ENCODE data around the gene TRAPPC3.

Gene TRAPPC3

GRCh38 chr1:36089393-36090121, 59.7 kb downstream of the TRAPPC3 start (continued):
- TF ChIP-seq SCRT1 (tag by site-specific recombination; IDR thresholded peaks at IDR 0.05; ENCODE audit: borderline replicate concordance) (no peak), ZFP3 (tag by site-specific recombination; IDR thresholded peaks at IDR 0.05; ENCODE audit: low read depth) (no peak), ZNF121 (tag by site-specific recombination; IDR thresholded peaks at IDR 0.05) (no peak), BCL11A (tag by site-specific recombination; IDR thresholded peaks at IDR 0.05; ENCODE audit: low read depth) (no peak), ZNF707 (tag by site-specific recombination; IDR thresholded peaks at IDR 0.05) (no peak), ZBTB49 (tag by site-specific recombination; IDR thresholded peaks at IDR 0.05; ENCODE audit: low read depth) (no peak), EGR2 (tag by site-specific recombination; IDR thresholded peaks at IDR 0.05; ENCODE audit: low read depth) (peak; percentile 47), FEZF1 (tag by site-specific recombination; IDR thresholded peaks at IDR 0.05) (no peak), ZNF354C (tag by site-specific recombination; IDR thresholded peaks at IDR 0.05; ENCODE audit: borderline replicate concordance, low read depth) (no peak), ZNF76 (tag by site-specific recombination; IDR thresholded peaks at IDR 0.05; ENCODE audit: borderline replicate concordance, low read depth) (peak; percentile 53), KLF9 (tag by site-specific recombination; IDR thresholded peaks at IDR 0.05; ENCODE audit: low read depth) (no peak), ZNF629 (tag by site-specific recombination; IDR thresholded peaks at IDR 0.05) (no peak), ZIC2 (tag by site-specific recombination; IDR thresholded peaks at IDR 0.05) (peak; percentile 47), ZNF585B (tag by site-specific recombination; IDR thresholded peaks at IDR 0.05) (no peak), ZNF311 (tag by site-specific recombination; IDR thresholded peaks at IDR 0.05; ENCODE audit: borderline replicate concordance) (no peak), ZNF791 (tag by site-specific recombination; IDR thresholded peaks at IDR 0.05) (no peak), ZNF776 (tag by site-specific recombination; IDR thresholded peaks at IDR 0.05; ENCODE audit: borderline replicate concordance) (no peak), ZNF350 (tag by site-specific recombination; IDR thresholded peaks at IDR 0.05) (no peak), TRIM28 (IDR thresholded peaks at IDR 0.05; ENCODE audit: borderline replicate concordance, low read length) (no peak), REPIN1 (tag by site-specific recombination; IDR thresholded peaks at IDR 0.05; ENCODE audit: low read depth) (no peak), SP3 (tag by site-specific recombination; IDR thresholded peaks at IDR 0.05) (no peak), ZNF23 (tag by site-specific recombination; IDR thresholded peaks at IDR 0.05; ENCODE audit: borderline replicate concordance) (no peak), SP2 (tag by site-specific recombination; IDR thresholded peaks at IDR 0.05) (no peak), GLI2 (tag by site-specific recombination; IDR thresholded peaks at IDR 0.05; ENCODE audit: borderline replicate concordance, low read depth) (no peak), ZNF501 (tag by site-specific recombination; IDR thresholded peaks at IDR 0.05) (no peak), WT1 (tag by site-specific recombination; IDR thresholded peaks at IDR 0.05) (peak; percentile 62), ZNF112 (tag by site-specific recombination; IDR thresholded peaks at IDR 0.05) (no peak)
- TF ChIP-seq, protein P1, sequence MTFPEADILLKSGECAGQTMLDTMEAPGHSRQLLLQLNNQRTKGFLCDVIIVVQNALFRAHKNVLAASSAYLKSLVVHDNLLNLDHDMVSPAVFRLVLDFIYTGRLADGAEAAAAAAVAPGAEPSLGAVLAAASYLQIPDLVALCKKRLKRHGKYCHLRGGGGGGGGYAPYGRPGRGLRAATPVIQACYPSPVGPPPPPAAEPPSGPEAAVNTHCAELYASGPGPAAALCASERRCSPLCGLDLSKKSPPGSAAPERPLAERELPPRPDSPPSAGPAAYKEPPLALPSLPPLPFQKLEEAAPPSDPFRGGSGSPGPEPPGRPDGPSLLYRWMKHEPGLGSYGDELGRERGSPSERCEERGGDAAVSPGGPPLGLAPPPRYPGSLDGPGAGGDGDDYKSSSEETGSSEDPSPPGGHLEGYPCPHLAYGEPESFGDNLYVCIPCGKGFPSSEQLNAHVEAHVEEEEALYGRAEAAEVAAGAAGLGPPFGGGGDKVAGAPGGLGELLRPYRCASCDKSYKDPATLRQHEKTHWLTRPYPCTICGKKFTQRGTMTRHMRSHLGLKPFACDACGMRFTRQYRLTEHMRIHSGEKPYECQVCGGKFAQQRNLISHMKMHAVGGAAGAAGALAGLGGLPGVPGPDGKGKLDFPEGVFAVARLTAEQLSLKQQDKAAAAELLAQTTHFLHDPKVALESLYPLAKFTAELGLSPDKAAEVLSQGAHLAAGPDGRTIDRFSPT (tag by site-specific recombination; IDR thresholded peaks at IDR 0.05), result no peak
- TF ChIP-seq, protein P2, sequence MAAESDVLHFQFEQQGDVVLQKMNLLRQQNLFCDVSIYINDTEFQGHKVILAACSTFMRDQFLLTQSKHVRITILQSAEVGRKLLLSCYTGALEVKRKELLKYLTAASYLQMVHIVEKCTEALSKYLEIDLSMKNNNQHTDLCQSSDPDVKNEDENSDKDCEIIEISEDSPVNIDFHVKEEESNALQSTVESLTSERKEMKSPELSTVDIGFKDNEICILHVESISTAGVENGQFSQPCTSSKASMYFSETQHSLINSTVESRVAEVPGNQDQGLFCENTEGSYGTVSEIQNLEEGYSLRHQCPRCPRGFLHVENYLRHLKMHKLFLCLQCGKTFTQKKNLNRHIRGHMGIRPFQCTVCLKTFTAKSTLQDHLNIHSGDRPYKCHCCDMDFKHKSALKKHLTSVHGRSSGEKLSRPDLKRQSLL (tag by site-specific recombination; IDR thresholded peaks at IDR 0.05), result no peak
- TF ChIP-seq, protein P3, sequence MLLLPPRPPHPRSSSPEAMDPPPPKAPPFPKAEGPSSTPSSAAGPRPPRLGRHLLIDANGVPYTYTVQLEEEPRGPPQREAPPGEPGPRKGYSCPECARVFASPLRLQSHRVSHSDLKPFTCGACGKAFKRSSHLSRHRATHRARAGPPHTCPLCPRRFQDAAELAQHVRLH (tag by site-specific recombination; IDR thresholded peaks at IDR 0.05), result no peak
- TF ChIP-seq, protein P4, sequence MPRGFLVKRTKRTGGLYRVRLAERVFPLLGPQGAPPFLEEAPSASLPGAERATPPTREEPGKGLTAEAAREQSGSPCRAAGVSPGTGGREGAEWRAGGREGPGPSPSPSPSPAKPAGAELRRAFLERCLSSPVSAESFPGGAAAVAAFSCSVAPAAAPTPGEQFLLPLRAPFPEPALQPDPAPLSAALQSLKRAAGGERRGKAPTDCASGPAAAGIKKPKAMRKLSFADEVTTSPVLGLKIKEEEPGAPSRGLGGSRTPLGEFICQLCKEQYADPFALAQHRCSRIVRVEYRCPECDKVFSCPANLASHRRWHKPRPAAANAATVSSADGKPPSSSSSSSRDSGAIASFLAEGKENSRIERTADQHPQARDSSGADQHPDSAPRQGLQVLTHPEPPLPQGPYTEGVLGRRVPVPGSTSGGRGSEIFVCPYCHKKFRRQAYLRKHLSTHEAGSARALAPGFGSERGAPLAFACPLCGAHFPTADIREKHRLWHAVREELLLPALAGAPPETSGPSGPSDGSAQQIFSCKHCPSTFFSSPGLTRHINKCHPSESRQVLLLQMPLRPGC (tag by site-specific recombination; IDR thresholded peaks at IDR 0.05), result peak; percentile 46
- TF ChIP-seq, protein P5, sequence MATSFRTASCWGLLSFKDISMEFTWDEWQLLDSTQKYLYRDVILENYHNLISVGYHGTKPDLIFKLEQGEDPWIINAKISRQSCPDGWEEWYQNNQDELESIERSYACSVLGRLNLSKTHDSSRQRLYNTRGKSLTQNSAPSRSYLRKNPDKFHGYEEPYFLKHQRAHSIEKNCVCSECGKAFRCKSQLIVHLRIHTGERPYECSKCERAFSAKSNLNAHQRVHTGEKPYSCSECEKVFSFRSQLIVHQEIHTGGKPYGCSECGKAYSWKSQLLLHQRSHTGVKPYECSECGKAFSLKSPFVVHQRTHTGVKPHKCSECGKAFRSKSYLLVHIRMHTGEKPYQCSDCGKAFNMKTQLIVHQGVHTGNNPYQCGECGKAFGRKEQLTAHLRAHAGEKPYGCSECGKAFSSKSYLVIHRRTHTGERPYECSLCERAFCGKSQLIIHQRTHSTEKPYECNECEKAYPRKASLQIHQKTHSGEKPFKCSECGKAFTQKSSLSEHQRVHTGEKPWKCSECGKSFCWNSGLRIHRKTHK (tag by site-specific recombination; IDR thresholded peaks at IDR 0.05), result no peak
